PC-9 (cell line): ENCODE results near the gene HMCES.

ENCODE experiments used
- CTCF ChIP-seq: fragments of 200-600 bp; sonication (generic); conservative IDR thresholded peaks from 2 replicates; pipeline ENCODE4 v1.6.1; 2017; ENCODE audit warnings: mixed run types, antibody characterized with exemption, mild to moderate bottlenecking, moderate library complexity
- EZH2 ChIP-seq: fragments of 200-600 bp; sonication (generic); IDR thresholded peaks from 2 replicates; pipeline ENCODE4 v1.8.0; 2017; ENCODE audit warnings: antibody characterized with exemption, low read depth

- TF ChIP-seq CTCF = no peak
- no peak for TF ChIP-seq EZH2
These were observed 51.7 kb downstream of the HMCES start for GRCh38 chr3:129330409-129330808.
